Liver (tissue), 9 donors: Measurements from ENCODE around the gene ZNF74. TPM values are rescaled to one million over a fixed set of nuclear protein-coding genes. Genes with fewer than 3 reads are reported as not detected.
"Not testable (repeated sequence)": the region's sequence is repeated elsewhere in the genome, so short reads cannot be mapped to it uniquely, and the experiment has no call there.

Experiments
- DNase-seq: peaks from one replicate; pipeline ENCODE4 v3.0.0-alpha.2; 2017; ENCODE audit warnings: low spot score
- H3K27ac ChIP-seq, 2 donors: one replicate each; pipeline ENCODE4 v1.7.0; 2013; ENCODE audit warnings: inconsistent platforms in 2 of 2, low read length in 2 of 2, control low read depth in 1 of 2, low read depth in 1 of 2, mild to moderate bottlenecking in 1 of 2
- H3K27me3 ChIP-seq, 4 donors: one replicate each; pipeline versions ENCODE4 v1.6.1 to v1.7.0; 2013; ENCODE audit warnings: low read length in 3 of 4, inconsistent platforms in 1 of 4, mild to moderate bottlenecking in 1 of 4, moderate library complexity in 1 of 4; ENCODE audit not compliant: control insufficient read depth in 4 of 4, insufficient read depth in 4 of 4
- H3K36me3 ChIP-seq, 4 donors: one replicate each; pipeline versions ENCODE4 v1.6.1 to v1.7.0; 2013; ENCODE audit warnings: low read length in 3 of 4, mild to moderate bottlenecking in 3 of 4, low read depth in 1 of 4, moderate library complexity in 1 of 4; ENCODE audit not compliant: control insufficient read depth in 4 of 4, insufficient read depth in 3 of 4
- H3K4me1 ChIP-seq, 4 donors: one replicate each; pipeline versions ENCODE4 v1.6.1 to v1.7.0; 2013; ENCODE audit warnings: low read length in 3 of 4, mild to moderate bottlenecking in 3 of 4, moderate library complexity in 1 of 4; ENCODE audit not compliant: control insufficient read depth in 4 of 4, insufficient read depth in 4 of 4
- H3K4me3 ChIP-seq, 3 donors: one replicate each; pipeline versions ENCODE4 v1.6.1 to v1.7.0; 2013; ENCODE audit warnings: low read length in 3 of 3, control low read depth in 1 of 3, low read depth in 1 of 3, mild to moderate bottlenecking in 1 of 3
- H3K9ac ChIP-seq, 2 donors: one replicate each; pipeline ENCODE4 v1.7.0; 2013; ENCODE audit warnings: low read length in 2 of 2, mild to moderate bottlenecking in 2 of 2, moderate library complexity in 2 of 2, control low read depth in 1 of 2, low read depth in 1 of 2
- H3K9me3 ChIP-seq, 4 donors: one replicate each; pipeline versions ENCODE4 v1.6.1 to v1.7.0; 2013; ENCODE audit warnings: low read length in 3 of 4; ENCODE audit not compliant: control insufficient read depth in 4 of 4
- EGR1 ChIP-seq, 2 donors: IDR thresholded peaks; 2 replicates each; pipeline ENCODE4 v1.6.1; 2016 to 2018; ENCODE audit warnings: antibody characterized with exemption in 2 of 2, low read depth in 2 of 2
- FOXA1 ChIP-seq: IDR thresholded peaks from 2 replicates; pipeline ENCODE4 v1.6.1; 2016; ENCODE audit warnings: antibody characterized with exemption
- FOXA2 ChIP-seq: IDR thresholded peaks from 2 replicates; pipeline ENCODE4 v1.6.1; 2016; ENCODE audit warnings: antibody characterized with exemption
- GABPA ChIP-seq, 2 donors: IDR thresholded peaks in 1 of 2; conservative IDR thresholded peaks in 1 of 2; 2 replicates each; pipeline ENCODE4 v1.6.1; 2016; ENCODE audit warnings: antibody characterized with exemption in 2 of 2, mild to moderate bottlenecking in 1 of 2, moderate library complexity in 1 of 2
- HNF4G ChIP-seq: IDR thresholded peaks from 2 replicates; pipeline ENCODE4 v1.6.1; 2016; ENCODE audit warnings: antibody characterized with exemption
- JUND ChIP-seq, 2 donors: IDR thresholded peaks; 2 replicates each; pipeline ENCODE4 v1.6.1; 2016; ENCODE audit warnings: antibody characterized with exemption in 2 of 2
- NR2F2 ChIP-seq: IDR thresholded peaks from 2 replicates; pipeline ENCODE4 v1.6.1; 2016; ENCODE audit warnings: antibody characterized with exemption
- RXRA ChIP-seq, 2 donors: IDR thresholded peaks; 2 replicates each; pipeline ENCODE4 v1.6.1; 2017 to 2018; ENCODE audit warnings: antibody characterized with exemption in 2 of 2, mild to moderate bottlenecking in 1 of 2
- SP1 ChIP-seq: IDR thresholded peaks from 2 replicates; pipeline ENCODE4 v1.6.1; 2018; ENCODE audit warnings: antibody characterized with exemption, mild to moderate bottlenecking
- TAF1 ChIP-seq: conservative IDR thresholded peaks from 2 replicates; pipeline ENCODE4 v1.6.1; 2016; ENCODE audit warnings: antibody characterized with exemption, mild to moderate bottlenecking
- YY1 ChIP-seq: IDR thresholded peaks from 2 replicates; pipeline ENCODE4 v1.6.1; 2016; ENCODE audit warnings: antibody characterized with exemption, mild to moderate bottlenecking
- WGBS: extraction: QIAGEN DNeasy Blood & Tissue Kit; methylation state at CpG from one replicate; pipeline ENCODE4 v1.1.7; 2013; 5-methylcytosine and 5-hydroxymethylcytosine counted together
- polyA plus RNA-seq, 2 donors: library from polyadenylated mRNA; stranded (reverse) in 1 of 2; unstranded in 1 of 2; fragments of 200-250 nt in 1 of 2; fragments of >200 nt in 1 of 2; fragmentation: Nextera tagmentation in 1 of 2; extraction: Ambion mirVana in 1 of 2; gene quantifications; one replicate each; pipeline versions ENCODE4 v1.2.1 to v1.2.3, GENCODE V29; 2013 to 2015
- total RNA-seq, 2 donors: library from RNA; depleted of rRNA; stranded (reverse); fragments of >200 nt; gene quantifications; one replicate each; pipeline ENCODE4 v1.2.3, GENCODE V29; 2014
- TF ChIP-seq, protein P1 (sequence below): IDR thresholded peaks from 2 replicates; pipeline ENCODE4 v1.6.1; 2016; ENCODE audit warnings: antibody characterized with exemption
- TF ChIP-seq, protein P2 (sequence below): IDR thresholded peaks from 2 replicates; pipeline ENCODE4 v1.6.1; 2016; ENCODE audit warnings: antibody characterized with exemption
- TF ChIP-seq, protein P3 (sequence below): fragments of 150-350 bp; IDR thresholded peaks from 2 replicates; pipeline ENCODE4 v1.5.1; 2017; ENCODE audit warnings: improper control_type of control experiment, low read depth, low read length; ENCODE audit not compliant: missing input control
- donor health status: healthy.
- donor health status: healthy.
- donor health status: healthy.
- donor health status: healthy.
- donor health status: healthy.

ZNF74 gene
- total RNA-seq (1 to 10 TPM; 3.8 to 5.0 TPM), polyA plus RNA-seq (1 to 10 TPM in 1 of 2 donors, under 1 TPM in 1; 0.99 to 2.3 TPM)

DNA sequence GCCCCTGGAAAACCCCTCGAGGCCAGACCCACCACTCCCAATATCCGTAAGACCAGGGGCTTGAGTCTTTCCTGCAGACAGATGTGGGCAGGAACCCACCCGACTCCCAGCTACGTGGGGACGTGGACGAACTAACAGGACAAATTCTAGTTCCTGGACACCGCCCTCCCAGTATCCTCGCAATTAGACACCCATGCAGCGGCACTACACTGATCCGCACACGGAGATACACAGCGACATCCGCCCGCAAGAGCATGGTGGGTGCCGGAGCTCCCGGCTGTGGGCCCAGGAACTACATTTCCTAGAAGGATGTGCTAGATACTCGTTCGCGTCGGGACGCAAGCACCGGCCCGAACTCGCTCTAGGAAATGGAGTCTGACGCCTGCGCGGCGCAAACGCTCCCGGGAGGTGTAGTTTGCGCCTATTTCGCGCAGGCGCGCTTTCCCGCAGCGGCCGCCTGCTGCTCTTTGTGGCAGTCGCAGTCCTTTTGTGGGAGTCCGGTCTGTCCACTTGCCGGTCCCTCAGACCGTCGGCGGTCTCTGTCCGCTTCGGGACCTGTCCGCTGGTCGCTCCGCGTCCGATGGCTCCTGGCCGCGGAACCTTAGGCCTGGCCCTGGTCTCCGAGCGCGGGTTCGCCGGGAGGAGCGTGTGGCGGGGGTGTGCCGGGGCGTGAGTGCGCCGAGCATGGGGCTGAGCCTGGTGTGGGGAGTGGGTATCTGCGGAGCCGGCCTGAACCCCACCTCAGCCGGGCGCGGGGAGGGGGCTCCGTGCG is at the start of gene ZNF74:
Gene ZNF74, plus strand, starts transcription at position 447 of the 772 bp plus-strand sequence. CDS start 478 bp downstream, outside the sequence.
- peaks cover 4 to 23% (median 15%) of the 10 kb centered on the region in 4 donors for H3K4me1 ChIP-seq
- peak; percentile 45 for TF ChIP-seq SP1
- TF ChIP-seq NR2F2: no peak
- peak; percentile 96 for TF ChIP-seq YY1
- no peak for TF ChIP-seq FOXA2
- peak in 1 of 2 donors; percentile 58 for TF ChIP-seq GABPA (IDR thresholded peaks at IDR 0.05 in 1 of 2, conservative IDR thresholded peaks at IDR 0.05 in 1 of 2)
- TF ChIP-seq RXRA (IDR thresholded peaks at IDR 0.05): peak; percentile 12 to 52
- peak; percentile 87 for TF ChIP-seq TAF1
- no peak for TF ChIP-seq JUND (IDR thresholded peaks at IDR 0.05)
- TF ChIP-seq, protein P1, sequence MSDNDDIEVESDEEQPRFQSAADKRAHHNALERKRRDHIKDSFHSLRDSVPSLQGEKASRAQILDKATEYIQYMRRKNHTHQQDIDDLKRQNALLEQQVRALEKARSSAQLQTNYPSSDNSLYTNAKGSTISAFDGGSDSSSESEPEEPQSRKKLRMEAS: peak; percentile 53
- H3K27me3 ChIP-seq: no peaks in the 10 kb centered on the region
- H3K36me3 ChIP-seq: no peaks in the 10 kb centered on the region
- no peaks in the 10 kb centered on the region for H3K9me3 ChIP-seq
- peak within 1 kb of the TSS; percentile 43 to 75 (median 70) for H3K4me3 ChIP-seq
- 2% methylated on average over 71 of the region's 71 CpGs for WGBS
- H3K9ac ChIP-seq: peak within 1 kb of the TSS in 1 of 2 donors; percentile 15
- peak; percentile 76 for DNase-seq
- peak within 1 kb of the TSS; percentile 17 to 61 for H3K27ac ChIP-seq

DNA sequence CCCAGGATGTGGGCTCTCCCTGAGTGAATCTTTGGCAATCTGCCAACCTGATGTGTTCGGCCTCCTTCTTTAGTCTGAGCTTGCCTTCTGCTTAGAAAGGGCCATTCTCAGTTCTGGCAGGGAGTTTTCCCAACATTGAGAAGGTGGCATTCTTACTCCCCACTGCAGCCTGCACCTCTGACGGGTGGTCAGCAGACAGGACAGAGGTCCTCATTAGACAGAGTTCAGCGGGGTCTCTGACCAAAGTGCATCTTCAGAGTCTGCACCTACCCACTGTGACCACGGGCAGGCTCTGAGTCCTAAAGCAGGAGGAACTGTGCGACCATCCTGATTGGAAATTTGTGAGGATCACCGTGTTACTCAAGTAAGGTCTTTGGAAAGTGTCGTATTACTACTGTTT is 47.4 kb upstream of the ZNF74 start:
- H3K4me1 ChIP-seq, H3K27ac ChIP-seq, H3K9ac ChIP-seq, DNase-seq, H3K27me3 ChIP-seq, H3K36me3 ChIP-seq, H3K4me3 ChIP-seq, H3K9me3 ChIP-seq: not testable (repeated sequence)
- 67% methylated on average over 3 of the region's 7 CpGs for WGBS

DNA sequence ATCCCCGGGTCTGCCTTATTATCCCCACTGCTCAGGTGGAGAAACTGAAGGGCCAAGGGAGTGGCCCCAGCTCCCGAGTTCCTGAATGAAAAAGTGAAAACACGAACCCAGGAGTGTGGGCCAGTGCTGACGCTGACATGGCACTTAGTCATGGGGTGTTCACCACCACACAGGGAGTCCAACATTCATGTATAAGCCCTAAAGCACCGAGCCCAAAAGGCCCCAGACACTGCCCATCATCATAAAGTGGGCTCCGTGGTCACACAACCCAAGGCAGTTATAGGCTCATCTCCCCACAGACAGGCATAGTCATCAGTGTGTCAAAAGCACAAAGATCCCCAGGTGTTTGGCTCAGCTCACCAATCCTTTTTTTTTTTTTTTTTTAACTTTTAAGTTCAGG is 41.4 kb upstream of the ZNF74 start:
- H3K27me3 ChIP-seq, H3K4me3 ChIP-seq, H3K9me3 ChIP-seq, H3K4me1 ChIP-seq, H3K9ac ChIP-seq, H3K27ac ChIP-seq, H3K36me3 ChIP-seq, DNase-seq: not testable (repeated sequence)
- 84% methylated on average over 5 of the region's 6 CpGs for WGBS

DNA sequence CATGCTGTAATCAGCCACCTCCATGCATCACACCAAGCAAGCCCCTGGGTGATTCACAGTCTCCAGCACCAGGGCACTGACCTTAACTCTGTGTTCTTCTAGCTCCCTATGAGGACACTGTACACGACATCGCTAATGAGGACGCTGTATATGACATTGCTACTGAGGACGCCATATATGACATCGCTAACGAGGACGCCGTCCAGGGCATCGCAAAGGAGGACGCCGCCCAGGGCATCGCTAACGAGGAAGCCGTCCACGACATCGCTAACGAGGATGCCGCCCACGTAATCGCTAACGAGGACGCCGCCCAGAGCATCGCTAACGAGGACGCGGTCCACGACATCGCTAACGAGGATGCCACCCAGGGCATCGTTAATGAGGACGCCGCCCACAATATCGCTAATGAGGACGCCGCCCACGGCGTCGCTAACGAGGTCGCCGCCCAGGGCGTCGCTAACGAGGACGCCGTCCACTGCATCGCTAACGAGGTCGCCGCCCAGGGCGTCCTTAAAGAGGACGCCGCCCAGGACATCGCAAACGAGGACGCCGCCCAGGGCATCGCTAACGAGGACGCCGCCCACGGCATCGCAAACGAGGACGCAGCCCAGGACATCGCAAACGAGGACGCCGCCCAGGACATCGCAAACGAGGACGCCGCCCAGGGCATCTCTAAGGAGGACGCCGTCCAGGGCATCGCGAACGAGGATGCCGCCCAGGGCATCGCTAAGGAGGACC is 39.5 kb upstream of the ZNF74 start:
- TF ChIP-seq NR2F2: no peak
- no peak for TF ChIP-seq EGR1 (IDR thresholded peaks at IDR 0.05; ENCODE audit: low read depth in 2 of 2)
- TF ChIP-seq, protein P2, sequence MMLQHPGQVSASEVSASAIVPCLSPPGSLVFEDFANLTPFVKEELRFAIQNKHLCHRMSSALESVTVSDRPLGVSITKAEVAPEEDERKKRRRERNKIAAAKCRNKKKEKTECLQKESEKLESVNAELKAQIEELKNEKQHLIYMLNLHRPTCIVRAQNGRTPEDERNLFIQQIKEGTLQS: no peak
- no peak for TF ChIP-seq HNF4G
- no peak for TF ChIP-seq FOXA2
- TF ChIP-seq, protein P3, sequence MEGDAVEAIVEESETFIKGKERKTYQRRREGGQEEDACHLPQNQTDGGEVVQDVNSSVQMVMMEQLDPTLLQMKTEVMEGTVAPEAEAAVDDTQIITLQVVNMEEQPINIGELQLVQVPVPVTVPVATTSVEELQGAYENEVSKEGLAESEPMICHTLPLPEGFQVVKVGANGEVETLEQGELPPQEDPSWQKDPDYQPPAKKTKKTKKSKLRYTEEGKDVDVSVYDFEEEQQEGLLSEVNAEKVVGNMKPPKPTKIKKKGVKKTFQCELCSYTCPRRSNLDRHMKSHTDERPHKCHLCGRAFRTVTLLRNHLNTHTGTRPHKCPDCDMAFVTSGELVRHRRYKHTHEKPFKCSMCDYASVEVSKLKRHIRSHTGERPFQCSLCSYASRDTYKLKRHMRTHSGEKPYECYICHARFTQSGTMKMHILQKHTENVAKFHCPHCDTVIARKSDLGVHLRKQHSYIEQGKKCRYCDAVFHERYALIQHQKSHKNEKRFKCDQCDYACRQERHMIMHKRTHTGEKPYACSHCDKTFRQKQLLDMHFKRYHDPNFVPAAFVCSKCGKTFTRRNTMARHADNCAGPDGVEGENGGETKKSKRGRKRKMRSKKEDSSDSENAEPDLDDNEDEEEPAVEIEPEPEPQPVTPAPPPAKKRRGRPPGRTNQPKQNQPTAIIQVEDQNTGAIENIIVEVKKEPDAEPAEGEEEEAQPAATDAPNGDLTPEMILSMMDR: no peak
- TF ChIP-seq FOXA1: no peak
- TF ChIP-seq SP1: no peak
- H3K9ac ChIP-seq: no peak overlapping the region
- 93% methylated on average over 81 of the region's 81 CpGs for WGBS
- no peak overlapping the region for H3K4me3 ChIP-seq
- no peak overlapping the region for H3K27ac ChIP-seq
- no peaks in the 10 kb centered on the region for H3K9me3 ChIP-seq
- no peaks in the 10 kb centered on the region for H3K36me3 ChIP-seq
- no peaks in the 10 kb centered on the region for H3K27me3 ChIP-seq
- H3K4me1 ChIP-seq: no peaks in the 10 kb centered on the region
- no peak for DNase-seq

DNA sequence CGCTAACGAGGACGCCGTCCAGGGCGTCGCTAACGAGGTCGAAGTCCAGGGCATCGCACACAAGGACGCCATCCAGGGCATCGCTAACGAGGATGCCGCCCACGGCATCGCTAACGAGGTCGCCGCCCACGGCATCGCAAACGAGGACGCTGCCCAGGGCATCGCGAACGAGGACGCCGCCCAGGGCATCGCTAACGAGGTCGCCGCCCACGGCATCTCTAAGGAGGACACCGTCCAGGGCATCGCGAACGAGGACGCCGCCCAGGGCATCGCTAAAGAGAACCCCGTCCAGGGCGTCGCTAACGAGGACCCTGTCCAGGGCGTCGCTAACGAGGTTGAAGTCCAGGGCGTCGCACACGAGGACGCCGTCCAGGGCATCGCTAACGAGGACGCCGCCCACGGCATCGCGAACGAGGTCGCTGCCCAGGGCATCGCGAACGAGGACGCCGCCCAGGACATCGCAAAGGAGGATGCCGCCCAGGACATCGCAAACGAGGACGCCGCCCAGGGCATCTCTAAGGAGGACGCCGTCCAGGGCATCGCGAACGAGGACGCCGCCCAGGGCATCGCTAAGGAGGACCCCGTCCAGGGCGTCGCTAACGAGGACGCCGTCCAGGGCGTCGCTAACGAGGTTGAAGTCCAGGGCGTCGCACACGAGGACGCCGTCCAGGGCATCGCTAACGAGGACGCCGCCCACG is 37.9 kb upstream of the ZNF74 start:
- not testable (repeated sequence) for H3K4me3 ChIP-seq, H3K9ac ChIP-seq, H3K27ac ChIP-seq, H3K4me1 ChIP-seq, H3K36me3 ChIP-seq, H3K27me3 ChIP-seq, DNase-seq, H3K9me3 ChIP-seq
- 93% methylated on average over 93 of the region's 98 CpGs for WGBS
